Renal cortical epithelial cell (primary cell): ENCODE data around the gene SGPP2. TPM values are rescaled to one million over a fixed set of nuclear protein-coding genes. Genes with fewer than 3 reads are reported as not detected.
"Not testable (repeated sequence)": the region's sequence is repeated elsewhere in the genome, so short reads cannot be mapped to it uniquely, and the experiment has no call there.

Source experiments
- DNase-seq: peaks from one replicate; pipeline ENCODE4 v3.0.0-alpha.2; 2011; ENCODE audit warnings: low read depth
- total RNA-seq: library from RNA; depleted of rRNA; stranded (reverse); fragments of >200 nt; gene quantifications from 2 replicates; pipeline ENCODE4 v1.2.3, GENCODE V29; 2014

SGPP2 gene
- total RNA-seq, 1 donor from 2014 or later = 88.9 TPM

GRCh38 chr2:222576171-222577081 lies 152.1 kb downstream of the SGPP2 start:
- DNase-seq = no peak

- no peak for DNase-seq
Observed at GRCh38 chr2:222577341-222577740, 153.0 kb downstream of the SGPP2 start.

GRCh38 chr2:222582928-222583327 lies 158.6 kb downstream of the SGPP2 start:
- DNase-seq = no peak

- not testable (repeated sequence) for DNase-seq
Observed at GRCh38 chr2:222584589-222584988, 160.2 kb downstream of the SGPP2 start.

GRCh38 chr2:222591661-222592060 lies 167.3 kb downstream of the SGPP2 start:
- no peak for DNase-seq

GRCh38 chr2:222592176-222592575 lies 167.8 kb downstream of the SGPP2 start:
- DNase-seq = no peak

- DNase-seq = peak; percentile 83
Observed at GRCh38 chr2:222594679-222595078, 170.3 kb downstream of the SGPP2 start.

- no peak for DNase-seq
Observed at GRCh38 chr2:222595581-222595980, 171.2 kb downstream of the SGPP2 start.

GRCh38 chr2:222598611-222599010 lies 174.3 kb downstream of the SGPP2 start:
- no peak for DNase-seq

GRCh38 chr2:222603501-222603900 lies 179.2 kb downstream of the SGPP2 start:
- DNase-seq = no peak

- DNase-seq = no peak
Observed at GRCh38 chr2:222604749-222605515, 180.6 kb downstream of the SGPP2 start.

- no peak for DNase-seq
Observed at GRCh38 chr2:222606306-222606705, 182.0 kb downstream of the SGPP2 start.

GRCh38 chr2:222608081-222608480 lies 183.7 kb downstream of the SGPP2 start:
- no peak for DNase-seq

- no peak for DNase-seq
Observed at GRCh38 chr2:222609381-222609780, 185.0 kb downstream of the SGPP2 start.

Other genes starting within 250 kb of the SGPP2 start
- gene PAX3, start 125.5 kb upstream of the SGPP2 start, total RNA-seq = not detected in 2 replicates
- gene FARSB, start 231.5 kb downstream of the SGPP2 start, total RNA-seq = 9.3 and 12.3 TPM in 2 replicates
- gene MOGAT1, start 247.1 kb downstream of the SGPP2 start, total RNA-seq = not detected in 2 replicates